HepG2 (cell line): Measurements from ENCODE around the gene ERBB4. TPM values are rescaled to one million over a fixed set of nuclear protein-coding genes. Genes with fewer than 3 reads are reported as not detected.

ENCODE experiments used
- ATAC-seq: fragments of 200-7000 bp; cut with Tn5 transposase; 3 replicates; pipeline ENCODE4 v1.9.1; 2020; ENCODE audit warnings: mild to moderate bottlenecking, moderate library complexity
- BruUV-seq: library from RNA; stranded (reverse); fragments of 400-500 nt; replicated peaks from 2 replicates; lab custom pipeline; 2021; lab: Mats Ljungman, UMichigan
- CTCF ChIA-PET: fragments of 300-600 bp; formaldehyde crosslinking; extraction: SDS; loops from one replicate; lab custom pipeline; 2021; ENCODE audit warnings: low total read pairs, inconsistent platforms, low intra/inter-chr PET ratio; lab: Yijun Ruan, JAX
- POLR2A ChIA-PET: fragments of 350-600 bp; sonication (Branson Sonifier 250); formaldehyde crosslinking; loops from one replicate; lab custom pipeline; 2020; ENCODE audit warnings: antibody characterized with exemption, inconsistent platforms; lab: Yijun Ruan, JAX
- DNase-seq: peaks from one replicate; pipeline ENCODE4 v3.0.0-alpha.2; 2015; ENCODE audit warnings: low spot score
- FAIRE-seq: peaks from 3 replicates; lab custom pipeline; 2011; peaks lifted over from hg19 to GRCh38; lab: Jason Lieb, UNC
- H2AFZ ChIP-seq: one replicate; pipeline ENCODE4 v1.6.1; 2011; ENCODE audit warnings: low read length, inconsistent platforms
- H3K27ac ChIP-seq: fragments of 300-600 bp; 3 replicates; pipeline ENCODE4 v1.8.0; 2011; ENCODE audit warnings: mixed run types, mild to moderate bottlenecking, mixed read lengths, low read length, inconsistent platforms; ENCODE audit not compliant: insufficient read depth; ENCODE audit errors: extremely low read length
- H3K27me3 ChIP-seq, 2 experiments: fragments of 200-600 bp in 1 of 2; 2 replicates in 1 of 2; 3 replicates in 1 of 2; pipeline versions ENCODE4 v1.6.0 to v1.8.0; 2011; ENCODE audit warnings: low read length in 2 of 2, mild to moderate bottlenecking in 2 of 2, moderate library complexity in 2 of 2, inconsistent platforms in 1 of 2; ENCODE audit not compliant: insufficient read depth in 2 of 2, control insufficient read depth in 1 of 2
- H3K36me3 ChIP-seq, 2 experiments: fragments of 200-600 bp in 1 of 2; replicated peaks in 1 of 2; 2 replicates in 1 of 2; 3 replicates in 1 of 2; pipeline versions ENCODE4 v1.5.1 to v1.8.0; 2011; ENCODE audit warnings: low read length in 2 of 2, inconsistent platforms in 1 of 2; ENCODE audit not compliant: insufficient read depth in 2 of 2, control insufficient read depth in 1 of 2
- H3K4me1 ChIP-seq: 2 replicates; pipeline ENCODE4 v1.5.1; 2012; ENCODE audit warnings: low read length, inconsistent platforms; ENCODE audit not compliant: insufficient read depth
- H3K4me2 ChIP-seq: 2 replicates; pipeline ENCODE4 v1.6.0; 2011; ENCODE audit warnings: low read depth, low read length, inconsistent platforms
- H3K4me3 ChIP-seq, 3 experiments: fragments of 200-600 bp in 1 of 3; sonication (generic), shearing (Covaris generic) in 1 of 3; replicated peaks in 1 of 3; 2 replicates each; pipeline ENCODE4 v1.5.1; 2011 to 2016; ENCODE audit warnings: low read length in 3 of 3, inconsistent platforms in 2 of 3, low read depth in 2 of 3, mild to moderate bottlenecking in 2 of 3, control low read depth in 1 of 3, mixed read lengths in 1 of 3; ENCODE audit not compliant: insufficient read depth in 1 of 3
- H3K79me2 ChIP-seq: one replicate; pipeline ENCODE4 v1.6.1; 2011; ENCODE audit warnings: low read length, inconsistent platforms; ENCODE audit not compliant: insufficient read depth
- H3K9ac ChIP-seq: 2 replicates; pipeline ENCODE4 v1.6.0; 2011; ENCODE audit warnings: mild to moderate bottlenecking, low read depth, low read length, inconsistent platforms; ENCODE audit not compliant: insufficient read depth
- H3K9me3 ChIP-seq: 2 replicates; pipeline ENCODE4 v1.5.1; 2012; ENCODE audit warnings: mild to moderate bottlenecking, low read length
- H4K20me1 ChIP-seq: 2 replicates; pipeline ENCODE4 v1.6.0; 2011; ENCODE audit warnings: inconsistent platforms, mild to moderate bottlenecking, low read length, moderate library complexity; ENCODE audit not compliant: insufficient read depth
- ARNT2 ChIP-seq: sonication (generic); formaldehyde crosslinking; IDR thresholded peaks from 2 replicates; pipeline ENCODE4 v1.8.0; 2022; ENCODE audit warnings: mild to moderate bottlenecking, low read depth, missing genetic modification reagents, moderate library complexity
- BRCA1 ChIP-seq: sonication (generic); formaldehyde crosslinking; IDR thresholded peaks from 2 replicates; pipeline ENCODE4 v1.4.0; 2020; ENCODE audit warnings: missing genetic modification reagents
- ETS1 ChIP-seq: sonication (generic); formaldehyde crosslinking; IDR thresholded peaks from 2 replicates; pipeline ENCODE4 v1.4.0; 2020; ENCODE audit warnings: missing genetic modification reagents
- HNRNPH1 ChIP-seq: fragments of 200-400 bp; formaldehyde crosslinking; optimal IDR thresholded peaks from 2 replicates; pipeline ENCODE3; 2017; ENCODE audit warnings: mild to moderate bottlenecking, low read depth, low read length
- IKZF1 ChIP-seq: fragments of 450-650 bp; IDR thresholded peaks from 2 replicates; pipeline ENCODE4 v1.7.1; 2016
- IKZF4 ChIP-seq: sonication (generic); formaldehyde crosslinking; IDR thresholded peaks from 2 replicates; pipeline ENCODE4 v1.5.1; 2020; ENCODE audit warnings: borderline replicate concordance, mild to moderate bottlenecking, low read depth, missing genetic modification reagents; ENCODE audit errors: not compliant biosample characterization
- KLF9 ChIP-seq: IDR thresholded peaks from 2 replicates; pipeline ENCODE4 v1.6.1; 2016; ENCODE audit warnings: low read depth
- NBN ChIP-seq: fragments of 450-650 bp; conservative IDR thresholded peaks from 2 replicates; pipeline ENCODE4 v1.6.1; 2017
- ONECUT2 ChIP-seq: sonication (generic); formaldehyde crosslinking; IDR thresholded peaks from 2 replicates; pipeline ENCODE4 v1.4.0; 2020; ENCODE audit warnings: missing genetic modification reagents
- PRDM4 ChIP-seq: sonication (generic); formaldehyde crosslinking; IDR thresholded peaks from 2 replicates; pipeline ENCODE4 v1.9.0; 2021; ENCODE audit warnings: missing genetic modification reagents, borderline replicate concordance
- TEAD3 ChIP-seq: optimal IDR thresholded peaks from 2 replicates; pipeline ENCODE3; 2016; ENCODE audit warnings: borderline replicate concordance
- YEATS4 ChIP-seq: sonication (generic); formaldehyde crosslinking; IDR thresholded peaks from 2 replicates; pipeline ENCODE4 v1.4.0; 2020; ENCODE audit warnings: missing genetic modification reagents, borderline replicate concordance
- ZBTB46 ChIP-seq: sonication (generic); formaldehyde crosslinking; IDR thresholded peaks from 2 replicates; pipeline ENCODE4 v1.4.0; 2020; ENCODE audit warnings: mild to moderate bottlenecking, missing genetic modification reagents, borderline replicate concordance
- ZMYM3 ChIP-seq: sonication (generic); formaldehyde crosslinking; IDR thresholded peaks from 2 replicates; pipeline ENCODE4 v1.5.1; 2020; ENCODE audit warnings: mild to moderate bottlenecking, missing genetic modification reagents
- ZNF143 ChIP-seq: sonication (generic); formaldehyde crosslinking; IDR thresholded peaks from 2 replicates; pipeline ENCODE4 v1.4.0; 2020; ENCODE audit warnings: missing genetic modification reagents
- ZNF234 ChIP-seq: sonication (generic); formaldehyde crosslinking; conservative IDR thresholded peaks from 2 replicates; pipeline ENCODE4 v1.5.1; 2020; ENCODE audit warnings: mild to moderate bottlenecking, missing genetic modification reagents
- ZNF30 ChIP-seq: sonication (generic); formaldehyde crosslinking; IDR thresholded peaks from 2 replicates; pipeline ENCODE4 v1.5.0; 2020; ENCODE audit warnings: mild to moderate bottlenecking, missing genetic modification reagents
- WGBS: methylation state at CpG from one replicate; pipeline ENCODE4 v1.1.6; 2017; ENCODE audit warnings: low lambda C conversion rate; 5-methylcytosine and 5-hydroxymethylcytosine counted together
- in situ Hi-C: cut with HindIII; loops from 2 replicates; pipeline ENCODE4 v1.10.0; 2017; ENCODE audit warnings: low pct_unique_long_range_greater_than_20kb; ENCODE audit not compliant: extremely low pct_ligation_motif_present
- intact Hi-C: fragments of 100-400 bp; cut with micrococcal nuclease; formaldehyde crosslinking; loops from one replicate; pipeline ENCODE4 v1.10.0; 2022; ENCODE audit not compliant: unreplicated experiment
- polyA plus RNA-seq, 8 experiments: library from polyadenylated mRNA; depleted of rRNA in 3 of 8; stranded (reverse) in 7 of 8; unstranded in 1 of 8; fragments of >200 nt; fragmentation: Illumina TruSeq in 4 of 8; extraction: Trizol in 4 of 8; gene quantifications; 2 replicates each; pipeline versions ENCODE4 v1.2.1 to v1.2.3, GENCODE V29; 2011 to 2016; ENCODE audit warnings: low read depth in 4 of 8, missing spikeins in 1 of 8, mixed read lengths in 1 of 8; ENCODE audit not compliant: insufficient read depth in 1 of 8
- total RNA-seq, 5 experiments: library from RNA; depleted of rRNA; stranded (reverse); fragments of >200 nt; fragmentation: Illumina TruSeq; extraction: Trizol; gene quantifications; 2 replicates each; pipeline ENCODE4 v1.2.3, GENCODE V29; 2016; ENCODE audit warnings: low read depth in 1 of 5

Gene ERBB4
- total and polyA plus RNA-seq, 2 of the 13 experiments (the other 11 are each of a cell fraction or from before 2014, with no cell fraction given), result not detected

- no peak for FAIRE-seq
- DNase-seq, result no peak
- no peak for TF ChIP-seq ZNF143
- TF ChIP-seq BRCA1 (CRISPR knock-in tag), result no peak
- TF ChIP-seq KLF9 (CRISPR knock-in tag), result no peak
- TF ChIP-seq YEATS4 (CRISPR knock-in tag), result no peak
- no peak for TF ChIP-seq NBN
- no peak for TF ChIP-seq ONECUT2 (CRISPR knock-in tag)
- no peak for TF ChIP-seq IKZF1
- TF ChIP-seq IKZF4 (CRISPR knock-in tag), result no peak
- no peak for TF ChIP-seq ETS1
- no peak for ATAC-seq
- no peak overlapping the region for H3K4me2 ChIP-seq
- in situ Hi-C loops (no loop called here), intact Hi-C loops (no loop called here)
- H3K36me3 ChIP-seq, result no peaks in the 10 kb centered on the region
- H3K9ac ChIP-seq, result no peak overlapping the region
- H3K79me2 ChIP-seq, result no peaks in the 10 kb centered on the region
- no peaks in the 10 kb centered on the region for H3K4me1 ChIP-seq
- no TSS peak for BruUV-seq
- WGBS, result 7% methylated on average over 3 of the region's 3 CpGs
- no peaks in the 10 kb centered on the region for H4K20me1 ChIP-seq
- no peaks in the 10 kb centered on the region for H3K27me3 ChIP-seq
- H3K27ac ChIP-seq, result no peak overlapping the region
- H3K9me3 ChIP-seq, result no peaks in the 10 kb centered on the region
- POLR2A ChIA-PET, result no interaction called here
- CTCF ChIA-PET, result no interaction called here
- no peak overlapping the region for H3K4me3 ChIP-seq
- no peak overlapping the region for H2AFZ ChIP-seq
These were observed 267.0 kb downstream of the ERBB4 start for GRCh38 chr2:212271583-212271982.

- Histone ChIP-seq H3K4me3 (no peak overlapping the region), H3K27ac (no peak overlapping the region), H3K27me3 (no peaks in the 10 kb centered on the region), H3K4me1 (no peaks in the 10 kb centered on the region), H2AFZ (no peak overlapping the region), H3K79me2 (no peaks in the 10 kb centered on the region), H3K36me3 (no peaks in the 10 kb centered on the region), H3K9me3 (no peaks in the 10 kb centered on the region), H3K4me2 (no peak overlapping the region), H3K9ac (no peak overlapping the region), H4K20me1 (no peaks in the 10 kb centered on the region)
- intact Hi-C loops (no loop called here), in situ Hi-C loops (no loop called here)
- DNase-seq (no peak), FAIRE-seq (no peak), ATAC-seq (no peak)
- ChIA-PET CTCF (no interaction called here), POLR2A (no interaction called here)
- 0% methylated on average over 1 of the region's 1 CpG for WGBS
- BruUV-seq, result no TSS peak
- no peak for TF ChIP-seq PRDM4
- TF ChIP-seq ZBTB46 (CRISPR knock-in tag), result no peak
- TF ChIP-seq ARNT2 (CRISPR knock-in tag), result no peak
- TF ChIP-seq ZNF30, result no peak
- TF ChIP-seq ZMYM3 (CRISPR knock-in tag), result no peak
- TF ChIP-seq ZNF234 (CRISPR knock-in tag), result no peak
- TF ChIP-seq TEAD3, result no peak
- no peak for TF ChIP-seq HNRNPH1
These were observed 269.6 kb downstream of the ERBB4 start for GRCh38 chr2:212269005-212269404.
